HepG2 (cell line): ENCODE measurements around the gene CLEC4M. TPM values are rescaled to one million over a fixed set of nuclear protein-coding genes. Genes with fewer than 3 reads are reported as not detected.

Experiments used
- DBP ChIP-seq: sonication (generic); formaldehyde crosslinking; IDR thresholded peaks from 2 replicates; pipeline ENCODE4 v1.4.0; 2020; ENCODE audit warnings: missing genetic modification reagents; ENCODE audit errors: not compliant biosample characterization
- KMT2A ChIP-seq: sonication (generic); formaldehyde crosslinking; IDR thresholded peaks from 2 replicates; pipeline ENCODE4 v1.4.0; 2020; ENCODE audit warnings: missing genetic modification reagents
- MLXIP ChIP-seq: sonication (generic); formaldehyde crosslinking; IDR thresholded peaks from 2 replicates; pipeline ENCODE4 v1.9.0; 2021; ENCODE audit warnings: missing genetic modification reagents, borderline replicate concordance
- TAF1 ChIP-seq: sonication (generic); formaldehyde crosslinking; IDR thresholded peaks from 2 replicates; pipeline ENCODE4 v1.4.0; 2020; ENCODE audit warnings: missing genetic modification reagents
- polyA plus RNA-seq, 8 experiments: library from polyadenylated mRNA; depleted of rRNA in 3 of 8; stranded (reverse) in 7 of 8; unstranded in 1 of 8; fragments of >200 nt; fragmentation: Illumina TruSeq in 4 of 8; extraction: Trizol in 4 of 8; gene quantifications; 2 replicates each; pipeline versions ENCODE4 v1.2.1 to v1.2.3, GENCODE V29; 2011 to 2016; ENCODE audit warnings: low read depth in 4 of 8, missing spikeins in 1 of 8, mixed read lengths in 1 of 8; ENCODE audit not compliant: insufficient read depth in 1 of 8
- total RNA-seq, 5 experiments: library from RNA; depleted of rRNA; stranded (reverse); fragments of >200 nt; fragmentation: Illumina TruSeq; extraction: Trizol; gene quantifications; 2 replicates each; pipeline ENCODE4 v1.2.3, GENCODE V29; 2016; ENCODE audit warnings: low read depth in 1 of 5
- TF ChIP-seq, protein P1 (sequence below): sonication (generic); formaldehyde crosslinking; IDR thresholded peaks from 2 replicates; pipeline ENCODE4 v1.8.0; 2022; ENCODE audit warnings: mild to moderate bottlenecking, missing genetic modification reagents; ENCODE audit not compliant: insufficient replicate concordance
- TF ChIP-seq, protein P2 (sequence below): sonication (generic); formaldehyde crosslinking; IDR thresholded peaks from 2 replicates; pipeline ENCODE4 v1.4.0; 2020; ENCODE audit warnings: missing genetic modification reagents

CLEC4M gene
- total and polyA plus RNA-seq, 2 of the 13 experiments (the other 11 are each of a cell fraction or from before 2014, with no cell fraction given) = not detected

- no peak for TF ChIP-seq KMT2A (CRISPR knock-in tag)
- TF ChIP-seq MLXIP (CRISPR knock-in tag) = no peak
- no peak for TF ChIP-seq DBP (CRISPR knock-in tag)
- no peak for TF ChIP-seq TAF1 (CRISPR knock-in tag)
- TF ChIP-seq, protein P1, sequence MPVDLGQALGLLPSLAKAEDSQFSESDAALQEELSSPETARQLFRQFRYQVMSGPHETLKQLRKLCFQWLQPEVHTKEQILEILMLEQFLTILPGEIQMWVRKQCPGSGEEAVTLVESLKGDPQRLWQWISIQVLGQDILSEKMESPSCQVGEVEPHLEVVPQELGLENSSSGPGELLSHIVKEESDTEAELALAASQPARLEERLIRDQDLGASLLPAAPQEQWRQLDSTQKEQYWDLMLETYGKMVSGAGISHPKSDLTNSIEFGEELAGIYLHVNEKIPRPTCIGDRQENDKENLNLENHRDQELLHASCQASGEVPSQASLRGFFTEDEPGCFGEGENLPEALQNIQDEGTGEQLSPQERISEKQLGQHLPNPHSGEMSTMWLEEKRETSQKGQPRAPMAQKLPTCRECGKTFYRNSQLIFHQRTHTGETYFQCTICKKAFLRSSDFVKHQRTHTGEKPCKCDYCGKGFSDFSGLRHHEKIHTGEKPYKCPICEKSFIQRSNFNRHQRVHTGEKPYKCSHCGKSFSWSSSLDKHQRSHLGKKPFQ (CRISPR knock-in tag) = no peak
- TF ChIP-seq, protein P2, sequence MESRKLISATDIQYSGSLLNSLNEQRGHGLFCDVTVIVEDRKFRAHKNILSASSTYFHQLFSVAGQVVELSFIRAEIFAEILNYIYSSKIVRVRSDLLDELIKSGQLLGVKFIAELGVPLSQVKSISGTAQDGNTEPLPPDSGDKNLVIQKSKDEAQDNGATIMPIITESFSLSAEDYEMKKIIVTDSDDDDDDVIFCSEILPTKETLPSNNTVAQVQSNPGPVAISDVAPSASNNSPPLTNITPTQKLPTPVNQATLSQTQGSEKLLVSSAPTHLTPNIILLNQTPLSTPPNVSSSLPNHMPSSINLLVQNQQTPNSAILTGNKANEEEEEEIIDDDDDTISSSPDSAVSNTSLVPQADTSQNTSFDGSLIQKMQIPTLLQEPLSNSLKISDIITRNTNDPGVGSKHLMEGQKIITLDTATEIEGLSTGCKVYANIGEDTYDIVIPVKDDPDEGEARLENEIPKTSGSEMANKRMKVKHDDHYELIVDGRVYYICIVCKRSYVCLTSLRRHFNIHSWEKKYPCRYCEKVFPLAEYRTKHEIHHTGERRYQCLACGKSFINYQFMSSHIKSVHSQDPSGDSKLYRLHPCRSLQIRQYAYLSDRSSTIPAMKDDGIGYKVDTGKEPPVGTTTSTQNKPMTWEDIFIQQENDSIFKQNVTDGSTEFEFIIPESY (CRISPR knock-in tag) = no peak
- TF ChIP-seq, all 625 proteins: peak for 6
Observed at GRCh38 chr19:7783991-7784423, 21.0 kb downstream of the CLEC4M start (continued).
